IMR-90 (cell line): ENCODE data around the gene NPDC1. TPM values are rescaled to one million over a fixed set of nuclear protein-coding genes. Genes with fewer than 3 reads are reported as not detected.

Experiments
- ATAC-seq: fragments of 200-7000 bp; cut with Tn5 transposase; 2 replicates; pipeline ENCODE4 v1.9.1; 2020; ENCODE audit warnings: low read depth, mild to moderate bottlenecking, moderate library complexity
- BruUV-seq: library from RNA; stranded (reverse); fragments of 400-500 nt; replicated peaks from 2 replicates; lab custom pipeline; 2021; lab: Mats Ljungman, UMichigan
- CTCF ChIA-PET: fragments of 300-600 bp; formaldehyde crosslinking; extraction: SDS; loops from one replicate; lab custom pipeline; 2021; ENCODE audit warnings: antibody characterized with exemption; lab: Yijun Ruan, JAX
- POLR2A ChIA-PET: fragments of 300-600 bp; sonication (Branson Sonifier 250); formaldehyde crosslinking; loops from one replicate; lab custom pipeline; 2022; ENCODE audit warnings: antibody characterized with exemption; ENCODE audit not compliant: unreplicated experiment; lab: Charles Lee
- DNase-seq: peaks from one replicate; pipeline ENCODE4 v3.0.0; 2013
- H2AFZ ChIP-seq: replicated peaks from 2 replicates; pipeline ENCODE3; 2013; ENCODE audit warnings: low read length, mild to moderate bottlenecking; ENCODE audit not compliant: poor library complexity
- H2AK5ac ChIP-seq: 2 replicates; pipeline ENCODE4 v1.6.1; 2013; ENCODE audit warnings: low read depth, low read length, inconsistent platforms
- H2AK9ac ChIP-seq: replicated peaks from 2 replicates; pipeline ENCODE3; 2013; ENCODE audit warnings: mild to moderate bottlenecking, low read depth, low read length, moderate library complexity; ENCODE audit not compliant: poor library complexity
- H2BK120ac ChIP-seq: 2 replicates; pipeline ENCODE4 v1.6.1; 2013; ENCODE audit warnings: low read depth, low read length, inconsistent platforms
- H2BK15ac ChIP-seq: 3 replicates; pipeline ENCODE4 v1.6.1; 2013; ENCODE audit warnings: low read depth, low read length, inconsistent platforms
- H2BK20ac ChIP-seq: 2 replicates; pipeline ENCODE4 v1.6.1; 2013; ENCODE audit warnings: low read depth, mild to moderate bottlenecking, inconsistent platforms, low read length, moderate library complexity
- H2BK5ac ChIP-seq: 2 replicates; pipeline ENCODE4 v1.6.1; 2013; ENCODE audit warnings: mild to moderate bottlenecking, low read depth, low read length, inconsistent platforms; ENCODE audit not compliant: poor library complexity, severe bottlenecking
- H3K14ac ChIP-seq: replicated peaks from 2 replicates; pipeline ENCODE4 v1.6.1; 2013; ENCODE audit warnings: low read depth, low read length, inconsistent platforms
- H3K18ac ChIP-seq: 2 replicates; pipeline ENCODE4 v1.6.1; 2013; ENCODE audit warnings: low read depth, low read length, control low read depth
- H3K23ac ChIP-seq: 2 replicates; pipeline ENCODE4 v1.6.1; 2013; ENCODE audit warnings: low read depth, low read length, inconsistent platforms
- H3K27ac ChIP-seq: 2 replicates; pipeline ENCODE4 v1.5.1; 2013; ENCODE audit warnings: mild to moderate bottlenecking, control low read depth, low read length; ENCODE audit not compliant: insufficient read depth
- H3K27me3 ChIP-seq: 2 replicates; pipeline ENCODE4 v1.6.1; 2013; ENCODE audit warnings: low read length; ENCODE audit not compliant: control insufficient read depth, insufficient read depth
- H3K36me3 ChIP-seq: 2 replicates; pipeline ENCODE4 v1.6.1; 2013; ENCODE audit warnings: low read length, mixed read lengths; ENCODE audit not compliant: control insufficient read depth, insufficient read depth
- H3K4ac ChIP-seq: 2 replicates; pipeline ENCODE4 v1.6.1; 2013; ENCODE audit warnings: low read depth, low read length, inconsistent platforms
- H3K4me1 ChIP-seq: 2 replicates; pipeline ENCODE4 v1.6.1; 2013; ENCODE audit warnings: low read length, mixed read lengths; ENCODE audit not compliant: control insufficient read depth, insufficient read depth
- H3K4me2 ChIP-seq: 2 replicates; pipeline ENCODE4 v1.6.1; 2013; ENCODE audit warnings: low read depth, mild to moderate bottlenecking, control low read depth, low read length, moderate library complexity
- H3K4me3 ChIP-seq: 2 replicates; pipeline ENCODE4 v1.5.1; 2013; ENCODE audit warnings: low read depth, mild to moderate bottlenecking, control low read depth, low read length, moderate library complexity; ENCODE audit not compliant: insufficient read depth
- H3K56ac ChIP-seq: 2 replicates; pipeline ENCODE4 v1.6.1; 2013; ENCODE audit warnings: low read length, inconsistent platforms; ENCODE audit not compliant: insufficient read depth; ENCODE audit errors: extremely low read depth
- H3K79me1 ChIP-seq, 2 experiments: 2 replicates each; pipeline ENCODE4 v1.6.1; 2013; ENCODE audit warnings: low read length in 2 of 2, inconsistent platforms in 1 of 2, low read depth in 1 of 2
- H3K9ac ChIP-seq: 2 replicates; pipeline ENCODE4 v1.6.1; 2013; ENCODE audit warnings: low read depth, low read length, control low read depth
- H3K9me1 ChIP-seq: 2 replicates; pipeline ENCODE4 v1.6.1; 2013; ENCODE audit warnings: low read length, inconsistent platforms; ENCODE audit not compliant: insufficient read depth
- H3K9me3 ChIP-seq: 2 replicates; pipeline ENCODE4 v1.6.1; 2013; ENCODE audit warnings: low read length; ENCODE audit not compliant: control insufficient read depth, insufficient read depth
- H4K20me1 ChIP-seq: 2 replicates; pipeline ENCODE4 v1.6.1; 2013; ENCODE audit warnings: low read length, inconsistent platforms; ENCODE audit not compliant: insufficient read depth
- H4K5ac ChIP-seq: 2 replicates; pipeline ENCODE4 v1.6.1; 2013; ENCODE audit warnings: mild to moderate bottlenecking, low read depth, low read length, control low read depth
- H4K8ac ChIP-seq, 2 experiments: 2 replicates each; pipeline ENCODE4 v1.6.1; 2013; ENCODE audit warnings: low read depth in 2 of 2, low read length in 2 of 2, control low read depth in 1 of 2, inconsistent platforms in 1 of 2
- H4K91ac ChIP-seq: 2 replicates; pipeline ENCODE4 v1.6.1; 2013; ENCODE audit warnings: low read depth, low read length, inconsistent platforms; ENCODE audit not compliant: insufficient read depth
- BHLHE40 ChIP-seq: fragments of 150-350 bp; IDR thresholded peaks from 2 replicates; pipeline ENCODE4 v1.6.1; 2016; ENCODE audit warnings: mild to moderate bottlenecking, low read depth, low read length
- MAZ ChIP-seq: IDR thresholded peaks from 2 replicates; pipeline ENCODE4 v1.6.1; 2012; ENCODE audit warnings: low read depth, mild to moderate bottlenecking, low read length, improper control_type of control experiment, moderate library complexity, borderline replicate concordance
- MXI1 ChIP-seq: IDR thresholded peaks from 2 replicates; pipeline ENCODE4 v1.6.1; 2012; ENCODE audit warnings: low read depth, mild to moderate bottlenecking, low read length, moderate library complexity, borderline replicate concordance
- POLR2A ChIP-seq: IDR thresholded peaks from 2 replicates; pipeline ENCODE4 v1.6.1; 2012; ENCODE audit warnings: mild to moderate bottlenecking, low read depth, low read length
- RFX5 ChIP-seq: IDR thresholded peaks from 2 replicates; pipeline ENCODE4 v1.8.0; 2012; ENCODE audit warnings: low read depth, mild to moderate bottlenecking, low read length, moderate library complexity
- WGBS, 2 experiments: methylation state at CpG; one replicate each; pipeline versions ENCODE4 v1.1.5 to v1.1.7; 2013; ENCODE audit warnings: missing lambda C conversion rate in 2 of 2; ENCODE audit not compliant: insufficient read length in 1 of 2; ENCODE audit errors: extremely low coverage in 2 of 2; 5-methylcytosine and 5-hydroxymethylcytosine counted together
- dilution Hi-C: fragments of 300-500 bp; cut with HindIII; formaldehyde crosslinking; loops from one replicate; pipeline ENCODE4 v1.14.3; 2018; ENCODE audit warnings: low sequenced_read_pairs; ENCODE audit not compliant: unreplicated experiment
- in situ Hi-C: fragments of 300-500 bp; cut with MboI; formaldehyde crosslinking; loops from 3 replicates; pipeline ENCODE4 v1.14.3; 2019; ENCODE audit warnings: low sequenced_read_pairs, inconsistent platforms, mixed read lengths
- intact Hi-C: fragments of 100-400 bp; cut with micrococcal nuclease; formaldehyde crosslinking; loops from 2 replicates; pipeline ENCODE4 v1.10.0; 2022
- polyA plus RNA-seq, 3 experiments: library from polyadenylated mRNA; depleted of rRNA; stranded (reverse); fragments of >200 nt; gene quantifications; 2 replicates each; pipeline ENCODE4 v1.2.3, GENCODE V29; 2012; ENCODE audit warnings: low replicate concordance in 1 of 3
- total RNA-seq: library from RNA; depleted of rRNA; stranded (reverse); fragments of >200 nt; gene quantifications from 2 replicates; pipeline ENCODE4 v1.2.3, GENCODE V29; 2012
- TF ChIP-seq, protein P1 (sequence below): conservative IDR thresholded peaks from 2 replicates; pipeline ENCODE4 v1.5.1; 2012; ENCODE audit warnings: mild to moderate bottlenecking, low read depth, low read length, improper control_type of control experiment

Gene NPDC1
- total and polyA plus RNA-seq, 2 of the 4 experiments (the other 2 are of a cell fraction): 2.7 to 58.1 TPM

- Histone ChIP-seq H4K8ac (no peak overlapping the region), H3K14ac (no peak overlapping the region), H3K27me3 (no peaks in the 10 kb centered on the region), H3K36me3 (no peaks in the 10 kb centered on the region), H2BK5ac (no peak overlapping the region), H3K18ac (no peak overlapping the region), H2BK15ac (no peak overlapping the region), H4K5ac (no peak overlapping the region), H3K9me1 (peaks cover 4% of the 10 kb centered on the region; the same call in 1 of the 2 replicates), H3K4ac (no peak overlapping the region), H3K4me1 (peaks cover 5% of the 10 kb centered on the region), H3K9ac (no peak overlapping the region), H3K27ac (no peak overlapping the region), H4K91ac (no peak overlapping the region), H2BK20ac (no peak overlapping the region), H3K4me3 (no peak overlapping the region), H2AFZ (peak overlapping the region; percentile 7), H4K20me1 (no peaks in the 10 kb centered on the region; the same call in 1 of the 2 replicates), H3K9me3 (no peaks in the 10 kb centered on the region), H3K79me1 (peaks cover 0 to 7% of the 10 kb centered on the region in 2 experiments; a peak in 2 of 4 replicates), H3K56ac (no peak overlapping the region), H2AK9ac (no peak overlapping the region), H3K23ac (no peak overlapping the region), H2AK5ac (no peak overlapping the region), H2BK120ac (no peak overlapping the region), H3K4me2 (no peak overlapping the region)
- TF ChIP-seq RFX5: no peak
- TF ChIP-seq BHLHE40: no peak
- TF ChIP-seq MAZ: no peak
- TF ChIP-seq, protein P1, sequence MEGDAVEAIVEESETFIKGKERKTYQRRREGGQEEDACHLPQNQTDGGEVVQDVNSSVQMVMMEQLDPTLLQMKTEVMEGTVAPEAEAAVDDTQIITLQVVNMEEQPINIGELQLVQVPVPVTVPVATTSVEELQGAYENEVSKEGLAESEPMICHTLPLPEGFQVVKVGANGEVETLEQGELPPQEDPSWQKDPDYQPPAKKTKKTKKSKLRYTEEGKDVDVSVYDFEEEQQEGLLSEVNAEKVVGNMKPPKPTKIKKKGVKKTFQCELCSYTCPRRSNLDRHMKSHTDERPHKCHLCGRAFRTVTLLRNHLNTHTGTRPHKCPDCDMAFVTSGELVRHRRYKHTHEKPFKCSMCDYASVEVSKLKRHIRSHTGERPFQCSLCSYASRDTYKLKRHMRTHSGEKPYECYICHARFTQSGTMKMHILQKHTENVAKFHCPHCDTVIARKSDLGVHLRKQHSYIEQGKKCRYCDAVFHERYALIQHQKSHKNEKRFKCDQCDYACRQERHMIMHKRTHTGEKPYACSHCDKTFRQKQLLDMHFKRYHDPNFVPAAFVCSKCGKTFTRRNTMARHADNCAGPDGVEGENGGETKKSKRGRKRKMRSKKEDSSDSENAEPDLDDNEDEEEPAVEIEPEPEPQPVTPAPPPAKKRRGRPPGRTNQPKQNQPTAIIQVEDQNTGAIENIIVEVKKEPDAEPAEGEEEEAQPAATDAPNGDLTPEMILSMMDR: no peak
- TF ChIP-seq POLR2A: no peak
- TF ChIP-seq MXI1: no peak
- WGBS, 2 experiments: 80% methylated on average over 10 of the region's 21 CpGs; no CpG with 5 or more reads in 1 of the 2 experiments
- no peak for ATAC-seq
- intact Hi-C loops (no loop called here), in situ Hi-C loops (no loop called here), dilution Hi-C loops (no loop called here)
- DNase-seq: no peak
- BruUV-seq: no TSS peak
- CTCF ChIA-PET: no interaction called here
- POLR2A ChIA-PET: no interaction called here
Observed at GRCh38 chr9:137025517-137025966, 20.4 kb downstream of the NPDC1 start.
